ENCODE data around the gene TFRC.
"Not testable (repeated sequence)": the region's sequence is repeated elsewhere in the genome, so short reads cannot be mapped to it uniquely, and the experiment has no call there.

Gene TFRC

DNA sequence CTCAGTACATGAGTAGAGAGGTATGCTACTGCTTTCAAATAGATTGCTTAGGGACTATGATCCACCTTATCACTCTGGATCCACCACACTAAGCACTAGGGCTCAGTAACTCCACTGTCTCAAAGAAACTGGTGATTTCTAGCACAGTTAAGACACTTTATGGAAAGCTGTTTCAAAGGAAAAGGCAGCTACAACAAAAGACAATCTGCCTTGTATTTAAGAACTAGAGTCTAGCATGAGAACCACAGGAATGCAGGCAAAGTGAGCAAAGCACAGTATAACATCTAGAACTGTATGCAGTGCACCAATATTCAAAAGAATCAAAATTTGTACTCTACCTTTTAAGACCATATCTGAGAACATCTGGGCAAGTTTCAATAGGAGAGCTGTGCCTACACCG, 17.9 kb downstream of the TFRC start:
- TF ChIP-seq ZNF274 (IDR thresholded peaks at IDR 0.05; ENCODE audit: low read depth, low read length), result no peak
- no peak overlapping the region for H3K4me3 ChIP-seq (ENCODE audit: low read length)

DNA sequence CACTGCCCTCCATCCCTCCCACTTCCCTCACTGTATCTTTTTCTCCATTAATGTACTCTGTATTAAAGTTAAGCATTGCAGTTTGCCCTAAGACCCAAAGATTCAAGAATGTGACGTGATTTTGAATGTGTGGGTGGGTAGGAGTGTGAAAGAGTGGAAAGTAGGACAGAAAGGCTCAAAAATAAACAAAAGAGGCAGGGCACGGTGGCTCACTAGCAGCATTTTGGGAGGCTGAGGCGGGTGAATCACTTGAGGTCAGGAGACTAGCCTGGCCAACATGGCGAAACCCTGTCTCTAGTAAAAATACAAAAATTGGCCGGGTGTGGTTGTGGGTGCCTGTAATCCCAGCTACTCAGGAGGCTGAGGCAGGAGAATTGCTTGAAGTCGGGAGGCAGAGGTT, 18.4 kb downstream of the TFRC start:
- TF ChIP-seq ZNF274 (IDR thresholded peaks at IDR 0.05; ENCODE audit: low read depth, low read length), result no peak
- no peak overlapping the region for H3K4me3 ChIP-seq (ENCODE audit: low read length)

GRCh38 chr3:196063049-196063448, 18.8 kb downstream of the TFRC start:
- no peak overlapping the region for H3K4me3 ChIP-seq (ENCODE audit: low read length)
- TF ChIP-seq ZNF274 (IDR thresholded peaks at IDR 0.05; ENCODE audit: low read depth, low read length), result no peak

- TF ChIP-seq ZNF274 (IDR thresholded peaks at IDR 0.05; ENCODE audit: low read depth, low read length), result no peak
- no peak overlapping the region for H3K4me3 ChIP-seq (ENCODE audit: low read length)
Measured at GRCh38 chr3:196060834-196061233, 21.1 kb downstream of the TFRC start.

- no peak overlapping the region for H3K4me3 ChIP-seq (ENCODE audit: low read length)
- no peak for TF ChIP-seq ZNF274 (IDR thresholded peaks at IDR 0.05; ENCODE audit: low read depth, low read length)
Measured at GRCh38 chr3:196057760-196058331, 24.0 kb downstream of the TFRC start.

DNA sequence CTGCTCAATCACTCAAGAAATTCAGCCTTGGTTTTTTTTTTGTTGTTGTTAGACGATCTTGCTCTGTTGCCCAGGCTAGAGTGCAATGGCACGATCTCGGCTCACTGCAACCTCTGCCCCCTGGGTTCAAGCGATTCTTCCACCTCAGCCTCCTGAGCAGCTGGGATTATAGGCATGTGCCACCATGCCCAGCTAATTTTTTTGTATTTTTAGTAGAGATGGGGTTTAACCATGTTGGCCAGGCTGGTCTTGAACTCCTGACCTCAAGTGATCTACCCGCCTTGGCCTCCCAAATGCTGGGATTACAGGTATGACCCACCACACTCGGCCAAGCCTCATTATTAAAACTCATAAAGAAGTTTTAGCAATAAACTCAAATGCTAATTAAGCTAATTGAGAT, 25.5 kb downstream of the TFRC start:
- H3K4me3 ChIP-seq (ENCODE audit: low read length), result not testable (repeated sequence)

DNA sequence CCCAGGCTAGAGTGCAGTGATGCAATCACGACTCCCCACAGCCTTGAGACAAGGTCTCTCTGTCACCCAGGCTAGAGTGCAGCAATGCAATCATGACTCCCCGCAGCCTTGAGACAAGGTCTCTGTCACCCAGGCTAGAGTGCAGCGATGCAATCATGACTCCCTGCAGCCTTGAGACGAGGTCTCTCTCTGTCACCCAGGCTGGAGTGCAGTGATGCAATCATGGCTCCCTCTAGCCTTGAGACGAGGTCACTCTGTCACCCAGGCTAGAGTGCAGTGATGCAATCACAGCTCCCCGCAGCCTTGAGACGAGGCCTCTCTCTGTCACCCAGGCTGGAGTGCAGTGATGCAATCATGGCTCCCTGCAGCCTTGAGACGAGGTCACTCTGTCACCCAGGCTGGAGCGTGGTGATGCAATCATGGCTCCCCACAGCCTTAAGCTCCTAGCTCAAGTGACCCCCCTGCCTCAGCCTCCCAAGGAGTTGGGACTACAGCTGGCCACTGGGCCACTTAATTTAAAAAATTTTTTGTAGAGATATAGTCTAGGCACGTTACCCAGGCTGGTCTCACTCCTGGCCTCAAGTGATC, 26.1 kb downstream of the TFRC start:
- TF ChIP-seq ZNF274 (IDR thresholded peaks at IDR 0.05; ENCODE audit: low read depth, low read length), result no peak
- no peak overlapping the region for H3K4me3 ChIP-seq (ENCODE audit: low read length)

DNA sequence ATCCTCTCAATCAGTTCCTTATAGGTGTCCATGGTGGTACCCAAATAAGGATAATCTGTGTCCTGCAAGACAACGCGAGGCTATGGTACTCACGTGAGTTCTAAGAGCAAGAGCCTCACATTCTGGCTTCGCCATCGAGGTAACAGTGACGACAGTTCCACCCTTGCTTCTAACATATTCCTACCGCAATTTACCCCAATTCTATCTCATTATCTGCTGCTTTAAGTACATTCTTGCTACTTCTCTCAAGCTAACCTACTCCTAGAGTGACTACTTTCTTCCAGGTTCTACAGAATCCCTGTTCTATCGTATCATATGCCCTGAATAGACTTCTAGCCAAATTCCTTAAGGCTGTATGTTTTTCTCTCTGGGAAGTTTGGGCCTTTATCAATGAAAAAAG, 26.6 kb downstream of the TFRC start:
- H3K4me3 ChIP-seq (ENCODE audit: low read length), result no peak overlapping the region
- no peak for TF ChIP-seq ZNF274 (IDR thresholded peaks at IDR 0.05; ENCODE audit: low read depth, low read length)

DNA sequence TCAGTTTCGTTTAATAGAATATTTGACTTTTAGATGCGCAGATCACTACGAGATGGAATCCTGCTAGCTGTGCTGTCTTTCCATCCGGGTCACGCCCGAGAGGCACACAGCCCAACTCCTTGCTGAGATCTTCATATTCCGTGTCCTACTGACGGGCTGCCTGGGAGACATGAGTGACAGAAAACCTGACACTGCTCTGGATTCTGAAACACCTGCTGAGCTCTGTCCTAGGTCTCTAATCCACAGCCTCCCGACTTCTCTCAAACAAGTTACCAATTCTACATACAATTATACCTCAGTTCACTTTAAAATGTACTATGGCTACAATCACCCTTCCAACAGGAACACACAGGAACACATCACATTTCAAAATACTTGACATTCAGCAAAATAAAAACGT, 27.2 kb downstream of the TFRC start:
- H3K4me3 ChIP-seq (ENCODE audit: low read length), result no peak overlapping the region
- TF ChIP-seq ZNF274 (IDR thresholded peaks at IDR 0.05; ENCODE audit: low read depth, low read length), result no peak

- TF ChIP-seq ZNF274 (IDR thresholded peaks at IDR 0.05; ENCODE audit: low read depth, low read length), result no peak
Measured at GRCh38 chr3:196053487-196053886, 28.4 kb downstream of the TFRC start.

DNA sequence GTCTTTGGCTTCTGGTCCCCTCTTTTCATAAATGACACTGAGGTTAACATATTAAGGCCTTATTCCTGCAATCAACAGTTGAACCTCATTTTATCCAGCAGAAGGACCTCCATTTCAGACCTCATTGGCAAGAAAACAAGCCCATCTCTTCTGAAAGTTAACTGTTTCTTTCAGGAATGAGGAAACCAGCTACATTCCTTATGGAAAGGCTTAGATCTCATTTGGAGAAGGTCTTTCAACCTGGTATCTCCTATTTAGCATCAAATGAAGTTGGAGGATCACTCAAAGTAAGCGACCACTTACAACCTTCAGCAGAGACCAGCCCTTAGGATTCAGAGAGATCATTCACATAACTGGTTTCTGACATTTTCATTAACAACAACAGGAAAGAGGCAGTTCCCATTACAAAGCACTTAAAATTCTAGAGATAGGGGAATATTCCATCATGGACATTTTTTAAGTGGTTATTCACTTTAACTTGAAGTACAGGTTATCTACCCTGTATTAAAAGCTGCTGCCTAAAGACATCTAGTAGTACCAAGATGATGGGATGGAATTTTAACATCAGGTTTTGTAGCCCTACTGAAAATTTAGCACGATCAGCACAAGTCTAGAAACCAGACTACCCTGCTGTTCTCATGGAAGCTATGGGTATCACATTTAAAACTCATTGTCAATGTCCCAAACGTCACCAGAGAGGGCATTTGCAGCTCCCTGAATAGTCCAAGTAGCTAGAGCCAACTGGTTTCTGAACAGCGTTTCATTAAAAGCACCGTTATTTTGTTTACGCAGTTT, 30.4 kb downstream of the TFRC start:
- TF ChIP-seq ZNF274 (IDR thresholded peaks at IDR 0.05; ENCODE audit: low read depth, low read length), result no peak
- H3K4me3 ChIP-seq (ENCODE audit: low read length), result no peak overlapping the region

More at GRCh38 chr3:196053487-196053886, 28.4 kb downstream of the TFRC start:
- no peak overlapping the region for H3K4me3 ChIP-seq (ENCODE audit: low read length)

DNA sequence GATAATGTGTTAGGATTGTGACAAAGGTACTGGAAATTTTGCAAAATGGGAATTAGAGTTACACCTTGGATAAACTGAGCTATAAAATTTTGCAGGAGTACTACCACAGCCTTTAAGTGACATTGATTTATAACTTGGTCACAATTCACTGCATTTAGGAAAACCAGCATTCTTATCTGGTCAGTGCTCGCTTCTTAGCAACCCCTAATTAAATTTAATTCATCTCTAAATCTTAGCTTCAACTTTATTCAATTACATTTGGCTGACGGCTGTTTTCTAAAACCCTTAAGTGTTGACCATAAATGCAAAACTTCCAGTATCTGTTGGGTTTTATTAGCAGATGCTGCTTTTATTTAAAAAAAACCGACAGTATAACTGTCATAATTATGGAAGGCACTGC, 31.3 kb downstream of the TFRC start:
- no peak for TF ChIP-seq ZNF274 (IDR thresholded peaks at IDR 0.05; ENCODE audit: low read depth, low read length)
- H3K4me3 ChIP-seq (ENCODE audit: low read length), result no peak overlapping the region

DNA sequence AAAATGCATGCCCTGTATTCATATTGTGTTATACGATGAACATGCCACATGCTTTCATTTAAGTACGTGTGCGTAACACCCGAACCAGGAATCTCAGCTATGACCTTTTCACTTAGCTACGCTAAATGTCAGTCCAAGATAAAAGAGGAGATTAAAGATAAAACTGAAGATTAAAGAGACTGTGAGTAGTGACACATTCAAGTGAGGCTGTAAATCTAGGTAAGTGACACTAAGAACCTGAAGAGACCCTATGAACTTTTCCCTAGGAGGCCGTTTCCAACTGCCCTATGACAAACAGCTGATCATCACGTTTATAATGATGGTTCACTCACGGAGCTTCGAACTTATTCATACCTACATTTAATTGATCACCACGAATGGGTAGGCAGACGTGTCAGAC, 32.2 kb downstream of the TFRC start:
- TF ChIP-seq ZNF274 (IDR thresholded peaks at IDR 0.05; ENCODE audit: low read depth, low read length), result no peak

DNA sequence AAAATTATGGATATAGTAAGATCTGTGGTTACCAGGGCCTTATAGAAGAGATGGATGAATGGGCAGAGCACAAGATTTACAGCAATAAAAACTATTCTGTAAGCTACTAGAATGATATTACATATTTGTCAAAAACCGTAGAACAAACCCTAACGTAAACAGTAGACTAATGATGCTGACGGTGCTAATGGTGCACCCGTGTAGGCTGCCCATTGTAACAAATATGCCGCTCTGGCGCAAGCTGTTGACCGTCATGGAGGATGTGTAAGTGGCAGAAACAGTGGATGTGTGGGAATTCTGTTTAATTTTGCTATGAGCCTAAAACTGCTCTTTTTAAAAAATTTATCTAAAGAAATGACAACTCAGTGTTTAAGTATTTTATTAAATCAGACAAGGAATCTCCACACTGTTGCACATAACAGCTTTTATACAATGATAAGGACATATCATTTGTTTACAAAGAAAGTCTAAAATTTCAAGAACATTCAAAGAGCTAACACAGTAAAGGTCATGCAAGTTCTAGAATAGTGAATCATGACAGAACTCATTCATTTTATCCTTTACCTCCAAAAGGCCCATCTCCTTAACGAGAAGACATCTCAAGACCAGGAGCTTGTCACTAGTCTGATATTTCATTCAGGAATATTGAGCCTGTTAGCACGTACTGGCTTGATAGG, 32.8 kb downstream of the TFRC start:
- H3K4me3 ChIP-seq (ENCODE audit: low read length), result no peak overlapping the region

More for the DNA sequence above, 32.2 kb downstream of the TFRC start:
- H3K4me3 ChIP-seq (ENCODE audit: low read length), result no peak overlapping the region

More for the DNA sequence above, 32.8 kb downstream of the TFRC start:
- TF ChIP-seq ZNF274 (IDR thresholded peaks at IDR 0.05; ENCODE audit: low read depth, low read length), result no peak
